ENCODE results near the gene MESP2.

- TF ChIP-seq CTCF (IDR thresholded peaks at IDR 0.05; ENCODE audit: low read length) = no peak
- no peak for TF ChIP-seq EZH2 (IDR thresholded peaks at IDR 0.05; ENCODE audit: borderline replicate concordance, low read length)
Observed at GRCh38 chr15:89749526-89749925, 26.6 kb upstream of the MESP2 start.

Measured in OCI-LY1 (cell line).